HEK293 (cell line): ENCODE results near the gene PAPSS2.

Experiments
- CTCF ChIA-PET: fragments of 350-600 bp; formaldehyde crosslinking; extraction: SDS; loops from one replicate; lab custom pipeline; 2021; ENCODE audit warnings: antibody characterized with exemption; lab: Yijun Ruan, JAX
- POLR2A ChIA-PET: fragments of 300-600 bp; formaldehyde crosslinking; extraction: SDS; loops from one replicate; lab custom pipeline; 2020; ENCODE audit warnings: antibody characterized with exemption, inconsistent platforms; lab: Yijun Ruan, JAX
- H3K27ac ChIP-seq: fragments of 200-500 bp; sonication (Bioruptor generic); 2 replicates; pipeline ENCODE4 v1.5.1; 2014; ENCODE audit warnings: low read depth, low read length, control low read depth, inconsistent platforms; ENCODE audit errors: extremely low read depth
- H3K36me3 ChIP-seq, 2 experiments: fragments of 200-500 bp in 1 of 2; sonication (Bioruptor generic) in 1 of 2; 1 replicate in 1 of 2; 2 replicates in 1 of 2; pipeline ENCODE4 v1.5.1; 2014 to 2017; ENCODE audit warnings: inconsistent platforms in 2 of 2, low read length in 2 of 2; ENCODE audit not compliant: control insufficient read depth in 2 of 2, insufficient read depth in 1 of 2
- H3K4me1 ChIP-seq: fragments of 200-500 bp; sonication (Bioruptor generic); 2 replicates; pipeline ENCODE4 v1.5.1; 2014; ENCODE audit warnings: mild to moderate bottlenecking, low read length, inconsistent platforms; ENCODE audit not compliant: control insufficient read depth, insufficient read depth
- H3K4me3 ChIP-seq: 2 replicates; pipeline ENCODE4 v1.5.1; 2011; ENCODE audit warnings: low read depth, mild to moderate bottlenecking, control low read depth, low read length, moderate library complexity
- H3K9me3 ChIP-seq: fragments of 200-500 bp; sonication (Bioruptor generic); 2 replicates; pipeline ENCODE4 v1.5.1; 2014; ENCODE audit warnings: low read depth, low read length, inconsistent platforms; ENCODE audit not compliant: control insufficient read depth, insufficient read depth
- OVOL3 ChIP-seq: fragments of 450-650 bp; formaldehyde crosslinking; IDR thresholded peaks from 2 replicates; pipeline ENCODE4 v1.5.1; 2016; ENCODE audit warnings: missing biosample characterization, missing genetic modification characterization
- PRDM1 ChIP-seq: fragments of 450-650 bp; formaldehyde crosslinking; IDR thresholded peaks from 2 replicates; pipeline ENCODE4; 2016; ENCODE audit warnings: missing biosample characterization, missing genetic modification characterization
- ZBTB7A ChIP-seq: fragments of 450-650 bp; formaldehyde crosslinking; IDR thresholded peaks from 2 replicates; pipeline ENCODE4 v1.5.1; 2016; ENCODE audit warnings: low read depth, missing biosample characterization, missing genetic modification characterization
- ZNF221 ChIP-seq: fragments of 450-650 bp; formaldehyde crosslinking; IDR thresholded peaks from 2 replicates; pipeline ENCODE4 v1.5.1; 2017; ENCODE audit warnings: missing biosample characterization, missing genetic modification characterization, borderline replicate concordance
- ZNF335 ChIP-seq: fragments of 450-650 bp; formaldehyde crosslinking; conservative IDR thresholded peaks from 2 replicates; pipeline ENCODE4 v1.5.1; 2016; ENCODE audit warnings: missing biosample characterization, missing genetic modification characterization
- ZNF416 ChIP-seq: fragments of 450-650 bp; formaldehyde crosslinking; IDR thresholded peaks from 2 replicates; pipeline ENCODE4 v1.5.1; 2016; ENCODE audit warnings: missing biosample characterization, missing genetic modification characterization
- ZNF513 ChIP-seq: fragments of 450-650 bp; IDR thresholded peaks from 2 replicates; pipeline ENCODE4 v1.5.1; 2018; ENCODE audit warnings: missing biosample characterization, missing genetic modification characterization
- ZNF560 ChIP-seq: fragments of 450-650 bp; formaldehyde crosslinking; IDR thresholded peaks from 2 replicates; pipeline ENCODE4 v1.5.1; 2017; ENCODE audit warnings: missing biosample characterization, missing genetic modification characterization, borderline replicate concordance
- ZNF677 ChIP-seq: fragments of 450-650 bp; IDR thresholded peaks from 2 replicates; pipeline ENCODE4 v1.5.0; 2018; ENCODE audit warnings: missing biosample characterization, mild to moderate bottlenecking, missing genetic modification characterization, moderate library complexity
- ZNF701 ChIP-seq: fragments of 450-650 bp; formaldehyde crosslinking; IDR thresholded peaks from 2 replicates; pipeline ENCODE4 v1.5.1; 2016; ENCODE audit warnings: missing biosample characterization, missing genetic modification characterization
- ZNF830 ChIP-seq: fragments of 450-650 bp; IDR thresholded peaks from 2 replicates; pipeline ENCODE4 v1.5.0; 2018; ENCODE audit warnings: missing biosample characterization, missing genetic modification characterization, low read depth, mild to moderate bottlenecking, moderate library complexity
- TF ChIP-seq, protein P1 (sequence below): fragments of 450-650 bp; formaldehyde crosslinking; IDR thresholded peaks from 2 replicates; pipeline ENCODE4 v1.5.1; 2016; ENCODE audit warnings: missing biosample characterization, missing genetic modification characterization
- TF ChIP-seq, protein P2 (sequence below): fragments of 450-650 bp; formaldehyde crosslinking; IDR thresholded peaks from 2 replicates; pipeline ENCODE4 v1.5.1; 2016; ENCODE audit warnings: missing biosample characterization, missing genetic modification characterization, low read depth
- TF ChIP-seq, protein P3 (sequence below): fragments of 450-650 bp; formaldehyde crosslinking; conservative IDR thresholded peaks from 2 replicates; pipeline ENCODE4 v1.5.1; 2016; ENCODE audit warnings: low read depth, missing biosample characterization, missing genetic modification characterization

The PAPSS2 gene

DNA sequence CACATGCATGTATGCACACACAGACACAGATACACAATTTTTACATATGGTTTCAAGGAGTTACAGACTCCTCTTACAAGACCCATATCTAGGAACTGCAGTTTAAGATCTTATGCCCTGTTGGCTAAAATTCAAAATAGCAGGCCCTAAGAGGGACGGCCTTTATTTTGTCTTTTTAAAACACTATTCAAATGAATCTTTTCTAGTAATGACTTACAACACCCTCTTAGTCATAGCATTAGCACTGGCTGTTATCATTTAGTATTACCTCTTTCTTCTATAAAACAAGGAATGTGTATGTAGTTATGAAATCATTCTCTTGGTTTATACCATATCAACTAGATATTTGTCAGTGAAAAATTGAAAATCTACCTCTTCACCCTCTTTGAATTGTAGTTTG is 15.3 kb downstream of the PAPSS2 start:
- TF ChIP-seq ZBTB7A (tag by site-specific recombination) (no peak), ZNF513 (tag by site-specific recombination) (no peak), OVOL3 (no peak)
- TF ChIP-seq, all 188 proteins: peak for 0
- POLR2A ChIA-PET, result no interaction called here
- CTCF ChIA-PET, result no interaction called here
- H3K36me3 ChIP-seq, result no peaks in the 10 kb centered on the region
- no peak overlapping the region for H3K4me3 ChIP-seq
- H3K27ac ChIP-seq, result no peak overlapping the region
- H3K9me3 ChIP-seq, result no peaks in the 10 kb centered on the region
- peaks cover 15% of the 10 kb centered on the region for H3K4me1 ChIP-seq

- POLR2A ChIA-PET, result interaction anchor here (0.5 to 0.7 kb wide), 2 partner anchors 100 to 420 kb away, joined by 3 to 10 read pairs; no protein-coding TSS in a partner anchor
Measured at GRCh38 chr10:87675396-87676376, 16.0 kb downstream of the PAPSS2 start.

More at GRCh38 chr10:87675396-87676376, 16.0 kb downstream of the PAPSS2 start:
- no peaks in the 10 kb centered on the region for H3K36me3 ChIP-seq
- no peaks in the 10 kb centered on the region for H3K9me3 ChIP-seq
- H3K4me3 ChIP-seq, result no peak overlapping the region
- no peak overlapping the region for H3K27ac ChIP-seq
- peaks cover 15% of the 10 kb centered on the region for H3K4me1 ChIP-seq
- TF ChIP-seq PRDM1 (tag by site-specific recombination), result peak; percentile 51; the same call in 1 of the 2 replicates
- TF ChIP-seq ZNF416 (tag by site-specific recombination), result no peak
- TF ChIP-seq, protein P1, sequence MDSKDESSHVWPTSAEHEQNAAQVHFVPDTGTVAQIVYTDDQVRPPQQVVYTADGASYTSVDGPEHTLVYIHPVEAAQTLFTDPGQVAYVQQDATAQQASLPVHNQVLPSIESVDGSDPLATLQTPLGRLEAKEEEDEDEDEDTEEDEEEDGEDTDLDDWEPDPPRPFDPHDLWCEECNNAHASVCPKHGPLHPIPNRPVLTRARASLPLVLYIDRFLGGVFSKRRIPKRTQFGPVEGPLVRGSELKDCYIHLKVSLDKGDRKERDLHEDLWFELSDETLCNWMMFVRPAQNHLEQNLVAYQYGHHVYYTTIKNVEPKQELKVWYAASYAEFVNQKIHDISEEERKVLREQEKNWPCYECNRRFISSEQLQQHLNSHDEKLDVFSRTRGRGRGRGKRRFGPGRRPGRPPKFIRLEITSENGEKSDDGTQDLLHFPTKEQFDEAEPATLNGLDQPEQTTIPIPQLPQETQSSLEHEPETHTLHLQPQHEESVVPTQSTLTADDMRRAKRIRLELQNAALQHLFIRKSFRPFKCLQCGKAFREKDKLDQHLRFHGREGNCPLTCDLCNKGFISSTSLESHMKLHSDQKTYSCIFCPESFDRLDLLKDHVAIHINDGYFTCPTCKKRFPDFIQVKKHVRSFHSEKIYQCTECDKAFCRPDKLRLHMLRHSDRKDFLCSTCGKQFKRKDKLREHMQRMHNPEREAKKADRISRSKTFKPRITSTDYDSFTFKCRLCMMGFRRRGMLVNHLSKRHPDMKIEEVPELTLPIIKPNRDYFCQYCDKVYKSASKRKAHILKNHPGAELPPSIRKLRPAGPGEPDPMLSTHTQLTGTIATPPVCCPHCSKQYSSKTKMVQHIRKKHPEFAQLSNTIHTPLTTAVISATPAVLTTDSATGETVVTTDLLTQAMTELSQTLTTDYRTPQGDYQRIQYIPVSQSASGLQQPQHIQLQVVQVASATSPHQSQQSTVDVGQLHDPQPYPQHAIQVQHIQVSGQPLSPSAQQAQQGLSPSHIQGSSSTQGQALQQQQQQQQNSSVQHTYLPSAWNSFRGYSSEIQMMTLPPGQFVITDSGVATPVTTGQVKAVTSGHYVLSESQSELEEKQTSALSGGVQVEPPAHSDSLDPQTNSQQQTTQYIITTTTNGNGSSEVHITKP (tag by site-specific recombination), result peak; percentile 94
- TF ChIP-seq, protein P2, sequence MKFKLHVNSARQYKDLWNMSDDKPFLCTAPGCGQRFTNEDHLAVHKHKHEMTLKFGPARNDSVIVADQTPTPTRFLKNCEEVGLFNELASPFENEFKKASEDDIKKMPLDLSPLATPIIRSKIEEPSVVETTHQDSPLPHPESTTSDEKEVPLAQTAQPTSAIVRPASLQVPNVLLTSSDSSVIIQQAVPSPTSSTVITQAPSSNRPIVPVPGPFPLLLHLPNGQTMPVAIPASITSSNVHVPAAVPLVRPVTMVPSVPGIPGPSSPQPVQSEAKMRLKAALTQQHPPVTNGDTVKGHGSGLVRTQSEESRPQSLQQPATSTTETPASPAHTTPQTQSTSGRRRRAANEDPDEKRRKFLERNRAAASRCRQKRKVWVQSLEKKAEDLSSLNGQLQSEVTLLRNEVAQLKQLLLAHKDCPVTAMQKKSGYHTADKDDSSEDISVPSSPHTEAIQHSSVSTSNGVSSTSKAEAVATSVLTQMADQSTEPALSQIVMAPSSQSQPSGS (tag by site-specific recombination), result peak; percentile 60; the same call in 1 of the 2 replicates
- TF ChIP-seq ZNF677 (tag by site-specific recombination), result 0 out of 2 replicates have a peak, but pooled peaks have one; percentile 55
- TF ChIP-seq, protein P3, sequence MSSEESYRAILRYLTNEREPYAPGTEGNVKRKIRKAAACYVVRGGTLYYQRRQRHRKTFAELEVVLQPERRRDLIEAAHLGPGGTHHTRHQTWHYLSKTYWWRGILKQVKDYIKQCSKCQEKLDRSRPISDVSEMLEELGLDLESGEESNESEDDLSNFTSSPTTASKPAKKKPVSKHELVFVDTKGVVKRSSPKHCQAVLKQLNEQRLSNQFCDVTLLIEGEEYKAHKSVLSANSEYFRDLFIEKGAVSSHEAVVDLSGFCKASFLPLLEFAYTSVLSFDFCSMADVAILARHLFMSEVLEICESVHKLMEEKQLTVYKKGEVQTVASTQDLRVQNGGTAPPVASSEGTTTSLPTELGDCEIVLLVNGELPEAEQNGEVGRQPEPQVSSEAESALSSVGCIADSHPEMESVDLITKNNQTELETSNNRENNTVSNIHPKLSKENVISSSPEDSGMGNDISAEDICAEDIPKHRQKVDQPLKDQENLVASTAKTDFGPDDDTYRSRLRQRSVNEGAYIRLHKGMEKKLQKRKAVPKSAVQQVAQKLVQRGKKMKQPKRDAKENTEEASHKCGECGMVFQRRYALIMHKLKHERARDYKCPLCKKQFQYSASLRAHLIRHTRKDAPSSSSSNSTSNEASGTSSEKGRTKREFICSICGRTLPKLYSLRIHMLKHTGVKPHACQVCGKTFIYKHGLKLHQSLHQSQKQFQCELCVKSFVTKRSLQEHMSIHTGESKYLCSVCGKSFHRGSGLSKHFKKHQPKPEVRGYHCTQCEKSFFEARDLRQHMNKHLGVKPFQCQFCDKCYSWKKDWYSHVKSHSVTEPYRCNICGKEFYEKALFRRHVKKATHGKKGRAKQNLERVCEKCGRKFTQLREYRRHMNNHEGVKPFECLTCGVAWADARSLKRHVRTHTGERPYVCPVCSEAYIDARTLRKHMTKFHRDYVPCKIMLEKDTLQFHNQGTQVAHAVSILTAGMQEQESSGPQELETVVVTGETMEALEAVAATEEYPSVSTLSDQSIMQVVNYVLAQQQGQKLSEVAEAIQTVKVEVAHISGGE (tag by site-specific recombination), result no peak
- TF ChIP-seq ZNF830 (tag by site-specific recombination), result no peak
- TF ChIP-seq ZNF560, result no peak
- TF ChIP-seq ZNF701 (tag by site-specific recombination), result no peak
- no peak for TF ChIP-seq ZNF335
- no peak for TF ChIP-seq ZNF221 (tag by site-specific recombination)
- CTCF ChIA-PET, result interaction anchor here (1.8 kb wide), 1 partner anchor 10 kb away, joined by 7 read pairs; no protein-coding TSS in a partner anchor
